Keratinocyte (primary cell): ENCODE measurements around the gene EGLN1. TPM values are rescaled to one million over a fixed set of nuclear protein-coding genes. Genes with fewer than 3 reads are reported as not detected.
"Not testable (repeated sequence)": the region's sequence is repeated elsewhere in the genome, so short reads cannot be mapped to it uniquely, and the experiment has no call there.

Experiments
- DNase-seq: peaks from one replicate; pipeline ENCODE4 v3.0.0-alpha.2; 2011; ENCODE audit warnings: low read depth, missing footprints, low spot score
- FAIRE-seq: peaks from 2 replicates; lab custom pipeline; 2011; peaks lifted over from hg19 to GRCh38; lab: Jason Lieb, UNC
- H2AFZ ChIP-seq: 2 replicates; pipeline ENCODE4 v1.6.0; 2012; ENCODE audit warnings: low read length, control low read depth, inconsistent platforms; ENCODE audit not compliant: control insufficient read depth
- H3K27ac ChIP-seq: 2 replicates; pipeline ENCODE4 v1.5.1; 2011; ENCODE audit warnings: low read length; ENCODE audit not compliant: control insufficient read depth, insufficient read depth
- H3K27me3 ChIP-seq: 3 replicates; pipeline ENCODE4 v1.6.0; 2011; ENCODE audit warnings: low read length; ENCODE audit not compliant: control insufficient read depth, insufficient read depth; ENCODE audit errors: extremely low read depth
- H3K36me3 ChIP-seq, 2 experiments: 2 replicates in 1 of 2; 3 replicates in 1 of 2; pipeline ENCODE4 v1.5.1; 2011; ENCODE audit warnings: low read length in 2 of 2, mild to moderate bottlenecking in 1 of 2; ENCODE audit not compliant: control insufficient read depth in 2 of 2, insufficient read depth in 2 of 2; ENCODE audit errors: extremely low read depth in 1 of 2
- H3K4me1 ChIP-seq: 3 replicates; pipeline ENCODE4 v1.5.1; 2011; ENCODE audit warnings: low read length; ENCODE audit not compliant: control insufficient read depth, insufficient read depth; ENCODE audit errors: extremely low read depth
- H3K4me2 ChIP-seq: 3 replicates; pipeline ENCODE4 v1.6.0; 2011; ENCODE audit warnings: low read depth, low read length; ENCODE audit not compliant: control insufficient read depth, insufficient read depth; ENCODE audit errors: extremely low read depth
- H3K4me3 ChIP-seq, 3 experiments: fragments of 200-600 bp in 1 of 3; sonication (generic) in 1 of 3; 2 replicates in 2 of 3; 3 replicates in 1 of 3; pipeline ENCODE4 v1.5.1; 2011 to 2016; ENCODE audit warnings: low read length in 3 of 3, mild to moderate bottlenecking in 3 of 3, control low read depth in 2 of 3, inconsistent platforms in 1 of 3, low read depth in 1 of 3, mixed read lengths in 1 of 3, mixed run types in 1 of 3, moderate library complexity in 1 of 3; ENCODE audit not compliant: control insufficient read depth in 2 of 3, insufficient read depth in 2 of 3; ENCODE audit errors: extremely low read depth in 1 of 3
- H3K79me2 ChIP-seq: 2 replicates; pipeline ENCODE4 v1.6.0; 2012; ENCODE audit warnings: low read length; ENCODE audit not compliant: control insufficient read depth, insufficient read depth
- H3K9ac ChIP-seq: 3 replicates; pipeline ENCODE4 v1.6.0; 2011; ENCODE audit warnings: low read length; ENCODE audit not compliant: control insufficient read depth, insufficient read depth; ENCODE audit errors: extremely low read depth
- H3K9me1 ChIP-seq: 3 replicates; pipeline ENCODE4 v1.6.0; 2011; ENCODE audit warnings: low read length; ENCODE audit not compliant: control insufficient read depth, insufficient read depth; ENCODE audit errors: extremely low read depth
- H3K9me3 ChIP-seq: 2 replicates; pipeline ENCODE4 v1.5.1; 2012; ENCODE audit warnings: low read depth, low read length; ENCODE audit not compliant: control insufficient read depth
- H4K20me1 ChIP-seq: 3 replicates; pipeline ENCODE4 v1.6.0; 2011; ENCODE audit warnings: low read length; ENCODE audit not compliant: control insufficient read depth, insufficient read depth; ENCODE audit errors: extremely low read depth
- CTCF ChIP-seq, 3 experiments: IDR thresholded peaks in 1 of 3; conservative IDR thresholded peaks in 1 of 3; optimal IDR thresholded peaks in 1 of 3; 2 replicates in 2 of 3; 3 replicates in 1 of 3; pipeline versions ENCODE3 to v1.5.1; 2011; ENCODE audit warnings: low read length in 3 of 3, mild to moderate bottlenecking in 3 of 3, moderate library complexity in 2 of 3, control low read depth in 1 of 3, inconsistent platforms in 1 of 3; ENCODE audit not compliant: insufficient read depth in 2 of 3; ENCODE audit errors: extremely low read depth in 1 of 3
- EZH2 ChIP-seq: IDR thresholded peaks from one replicate; pipeline ENCODE4 v1.6.1; 2012; ENCODE audit warnings: inconsistent platforms, mild to moderate bottlenecking, low read length, moderate library complexity
- dilution Hi-C: fragments of 300-500 bp; cut with MboI; formaldehyde crosslinking; loops from one replicate; pipeline ENCODE4 v1.7.0; 2020; ENCODE audit warnings: low sequenced_read_pairs; ENCODE audit not compliant: extremely low pct_ligation_motif_present
- polyA plus RNA-seq, 5 experiments: library from polyadenylated mRNA; depleted of rRNA in 3 of 5; stranded (reverse) in 3 of 5; stranded (forward) in 1 of 5; unstranded in 1 of 5; fragments of >200 nt; gene quantifications; 1 replicate in 1 of 5; 2 replicates in 3 of 5; 3 replicates in 1 of 5; pipeline versions ENCODE4 v1.2.1 to v1.2.3, GENCODE V29; 2011 to 2012; ENCODE audit warnings: missing spikeins in 2 of 5, low read depth in 1 of 5, low replicate concordance in 1 of 5

EGLN1 gene
- polyA plus RNA-seq, 1 donor (not counting 4 experiments of a cell fraction or from before 2014, with no cell fraction given), result 34.1 TPM

- H3K9me1 ChIP-seq, result no peaks in the 10 kb centered on the region
- dilution Hi-C loops, result no loop called here
- no peak overlapping the region for H2AFZ ChIP-seq
- no peaks in the 10 kb centered on the region for H3K79me2 ChIP-seq
- no peaks in the 10 kb centered on the region for H3K9me3 ChIP-seq
- H3K27me3 ChIP-seq, result no peaks in the 10 kb centered on the region
- no peak overlapping the region for H3K27ac ChIP-seq
- H3K4me3 ChIP-seq, result no peak overlapping the region
- TF ChIP-seq EZH2 (no peak), CTCF (optimal IDR thresholded peaks at IDR 0.05 in 1 of 3, IDR thresholded peaks at IDR 0.05 in 1 of 3, conservative IDR thresholded peaks at IDR 0.05 in 1 of 3; ENCODE audit: extremely low read depth in 1 of 3, insufficient read depth in 2 of 3, low read length in 3 of 3) (no peak)
- no peak overlapping the region for H3K4me2 ChIP-seq
- no peaks in the 10 kb centered on the region for H3K4me1 ChIP-seq
- FAIRE-seq (no peak), DNase-seq (no peak)
- H3K9ac ChIP-seq, result no peak overlapping the region
- no peaks in the 10 kb centered on the region for H4K20me1 ChIP-seq
- no peaks in the 10 kb centered on the region for H3K36me3 ChIP-seq
These were observed 41.5 kb upstream of the EGLN1 start for GRCh38 chr1:231463541-231463940.

GRCh38 chr1:231460614-231461013, 38.5 kb upstream of the EGLN1 start:
- no peak for FAIRE-seq
- H3K27me3 ChIP-seq, result no peaks in the 10 kb centered on the region
- H2AFZ ChIP-seq, result no peak overlapping the region
- H3K36me3 ChIP-seq, result no peaks in the 10 kb centered on the region
- no peak overlapping the region for H3K27ac ChIP-seq
- H3K4me3 ChIP-seq, result no peak overlapping the region
- dilution Hi-C loops, result no loop called here
- H3K79me2 ChIP-seq, result no peaks in the 10 kb centered on the region
- no peak for DNase-seq
- no peaks in the 10 kb centered on the region for H3K4me1 ChIP-seq
- no peak overlapping the region for H3K9ac ChIP-seq
- no peak overlapping the region for H3K4me2 ChIP-seq
- no peaks in the 10 kb centered on the region for H3K9me1 ChIP-seq
- H3K9me3 ChIP-seq, result no peaks in the 10 kb centered on the region
- no peaks in the 10 kb centered on the region for H4K20me1 ChIP-seq
- TF ChIP-seq CTCF (optimal IDR thresholded peaks at IDR 0.05 in 1 of 3, IDR thresholded peaks at IDR 0.05 in 1 of 3, conservative IDR thresholded peaks at IDR 0.05 in 1 of 3; ENCODE audit: extremely low read depth in 1 of 3, insufficient read depth in 2 of 3, low read length in 3 of 3) (no peak), EZH2 (no peak)

- H3K9me1 ChIP-seq, H3K4me1 ChIP-seq, H3K79me2 ChIP-seq, H2AFZ ChIP-seq, H4K20me1 ChIP-seq, H3K36me3 ChIP-seq, H3K27ac ChIP-seq, H3K9me3 ChIP-seq, H3K4me2 ChIP-seq, H3K9ac ChIP-seq, dilution Hi-C loops, FAIRE-seq, DNase-seq, H3K4me3 ChIP-seq, H3K27me3 ChIP-seq: not testable (repeated sequence)
These were observed 37.4 kb upstream of the EGLN1 start for GRCh38 chr1:231459438-231459837.

GRCh38 chr1:231457956-231458355, 35.9 kb upstream of the EGLN1 start:
- H3K9me1 ChIP-seq, dilution Hi-C loops: not testable (repeated sequence)

More at GRCh38 chr1:231457956-231458355, 35.9 kb upstream of the EGLN1 start:
- H2AFZ ChIP-seq, H3K4me2 ChIP-seq, FAIRE-seq, H3K4me3 ChIP-seq, H3K36me3 ChIP-seq, H3K27ac ChIP-seq, H3K4me1 ChIP-seq, H4K20me1 ChIP-seq, DNase-seq, H3K9ac ChIP-seq, H3K27me3 ChIP-seq, H3K79me2 ChIP-seq, H3K9me3 ChIP-seq: not testable (repeated sequence)
